NCI-H1105 treated with DMSO at 0.1 percent for 48 hours (cell line): Measurements from ENCODE around the gene SEMA5A.

Source experiments
- DNase-seq: peaks from one replicate; lab custom pipeline; 2025; lab: John Stamatoyannopoulos, UW

Gene SEMA5A

GRCh38 chr5:9331372-9331771 lies 214.5 kb downstream of the SEMA5A start:
- DNase-seq = no peak

GRCh38 chr5:9329125-9329524 lies 216.8 kb downstream of the SEMA5A start:
- DNase-seq = no peak

- DNase-seq = no peak
Observed at GRCh38 chr5:9325549-9325948, 220.3 kb downstream of the SEMA5A start.

GRCh38 chr5:9324348-9325077 lies 221.4 kb downstream of the SEMA5A start:
- DNase-seq = no peak

- no peak for DNase-seq
Observed at GRCh38 chr5:9320652-9321051, 225.2 kb downstream of the SEMA5A start.

GRCh38 chr5:9318031-9318430 lies 227.8 kb downstream of the SEMA5A start:
- DNase-seq = no peak

- DNase-seq = no peak
Observed at GRCh38 chr5:9316733-9317132, 229.1 kb downstream of the SEMA5A start.

GRCh38 chr5:9316041-9316440 lies 229.8 kb downstream of the SEMA5A start:
- DNase-seq = no peak

- DNase-seq = no peak
Observed at GRCh38 chr5:9314558-9314957, 231.3 kb downstream of the SEMA5A start.

- no peak for DNase-seq
Observed at GRCh38 chr5:9313751-9314150, 232.1 kb downstream of the SEMA5A start.

GRCh38 chr5:9307150-9307549 lies 238.7 kb downstream of the SEMA5A start:
- DNase-seq = no peak

- DNase-seq = no peak
Observed at GRCh38 chr5:9302218-9302617, 243.7 kb downstream of the SEMA5A start.

- no peak for DNase-seq
Observed at GRCh38 chr5:9301200-9301599, 244.7 kb downstream of the SEMA5A start.

- DNase-seq = no peak
Observed at GRCh38 chr5:9297134-9297533, 248.7 kb downstream of the SEMA5A start.

- no peak for DNase-seq
Observed at GRCh38 chr5:9295466-9295801, 250.4 kb downstream of the SEMA5A start.

- no peak for DNase-seq
Observed at GRCh38 chr5:9294793-9295465, 250.9 kb downstream of the SEMA5A start.

- no peak for DNase-seq
Observed at GRCh38 chr5:9288234-9288633, 257.6 kb downstream of the SEMA5A start.

- no peak for DNase-seq
Observed at GRCh38 chr5:9284781-9285307, 261.0 kb downstream of the SEMA5A start.

GRCh38 chr5:9284272-9284671 lies 261.6 kb downstream of the SEMA5A start:
- DNase-seq = no peak

- no peak for DNase-seq
Observed at GRCh38 chr5:9283473-9283872, 262.4 kb downstream of the SEMA5A start.

- no peak for DNase-seq
Observed at GRCh38 chr5:9283021-9283420, 262.9 kb downstream of the SEMA5A start.

GRCh38 chr5:9282211-9282610 lies 263.7 kb downstream of the SEMA5A start:
- DNase-seq = no peak

- DNase-seq = no peak
Observed at GRCh38 chr5:9279774-9280173, 266.1 kb downstream of the SEMA5A start.
